HEK293 (cell line): ENCODE results near the gene MOB4.

ENCODE experiments used
- CTCF ChIA-PET: fragments of 350-600 bp; formaldehyde crosslinking; extraction: SDS; loops from one replicate; lab custom pipeline; 2021; ENCODE audit warnings: antibody characterized with exemption; lab: Yijun Ruan, JAX
- POLR2A ChIA-PET: fragments of 300-600 bp; formaldehyde crosslinking; extraction: SDS; loops from one replicate; lab custom pipeline; 2020; ENCODE audit warnings: antibody characterized with exemption, inconsistent platforms; lab: Yijun Ruan, JAX
- H3K27ac ChIP-seq: fragments of 200-500 bp; sonication (Bioruptor generic); 2 replicates; pipeline ENCODE4 v1.5.1; 2014; ENCODE audit warnings: low read depth, low read length, control low read depth, inconsistent platforms; ENCODE audit errors: extremely low read depth
- H3K36me3 ChIP-seq, 2 experiments: fragments of 200-500 bp in 1 of 2; sonication (Bioruptor generic) in 1 of 2; 1 replicate in 1 of 2; 2 replicates in 1 of 2; pipeline ENCODE4 v1.5.1; 2014 to 2017; ENCODE audit warnings: inconsistent platforms in 2 of 2, low read length in 2 of 2; ENCODE audit not compliant: control insufficient read depth in 2 of 2, insufficient read depth in 1 of 2
- H3K4me1 ChIP-seq: fragments of 200-500 bp; sonication (Bioruptor generic); 2 replicates; pipeline ENCODE4 v1.5.1; 2014; ENCODE audit warnings: mild to moderate bottlenecking, low read length, inconsistent platforms; ENCODE audit not compliant: control insufficient read depth, insufficient read depth
- H3K4me3 ChIP-seq: 2 replicates; pipeline ENCODE4 v1.5.1; 2011; ENCODE audit warnings: low read depth, mild to moderate bottlenecking, control low read depth, low read length, moderate library complexity
- H3K9me3 ChIP-seq: fragments of 200-500 bp; sonication (Bioruptor generic); 2 replicates; pipeline ENCODE4 v1.5.1; 2014; ENCODE audit warnings: low read depth, low read length, inconsistent platforms; ENCODE audit not compliant: control insufficient read depth, insufficient read depth
- IKZF3 ChIP-seq: fragments of 450-650 bp; IDR thresholded peaks from 2 replicates; pipeline ENCODE4 v1.5.0; 2018; ENCODE audit warnings: missing biosample characterization, mild to moderate bottlenecking, missing genetic modification characterization, moderate library complexity
- KLF9 ChIP-seq: fragments of 450-650 bp; formaldehyde crosslinking; IDR thresholded peaks from 2 replicates; pipeline ENCODE4 v1.5.1; 2016; ENCODE audit warnings: missing biosample characterization, missing genetic modification characterization, low read depth
- MZF1 ChIP-seq: fragments of 450-650 bp; formaldehyde crosslinking; IDR thresholded peaks from 2 replicates; pipeline ENCODE4 v1.5.1; 2017; ENCODE audit warnings: missing biosample characterization, missing genetic modification characterization, borderline replicate concordance
- PRDM4 ChIP-seq: fragments of 450-650 bp; formaldehyde crosslinking; IDR thresholded peaks from 2 replicates; pipeline ENCODE4 v1.5.1; 2017; ENCODE audit warnings: missing biosample characterization, missing genetic modification characterization
- SP3 ChIP-seq: fragments of 450-650 bp; formaldehyde crosslinking; IDR thresholded peaks from 2 replicates; pipeline ENCODE4 v1.5.1; 2016; ENCODE audit warnings: missing biosample characterization, missing genetic modification characterization
- ZBTB10 ChIP-seq: fragments of 450-650 bp; formaldehyde crosslinking; IDR thresholded peaks from 2 replicates; pipeline ENCODE4 v1.5.1; 2016; ENCODE audit warnings: missing biosample characterization, missing genetic modification characterization
- ZBTB21 ChIP-seq: fragments of 450-650 bp; formaldehyde crosslinking; IDR thresholded peaks from 2 replicates; pipeline ENCODE4 v1.5.1; 2017; ENCODE audit warnings: missing biosample characterization, missing genetic modification characterization
- ZNF132 ChIP-seq: fragments of 450-650 bp; formaldehyde crosslinking; IDR thresholded peaks from 2 replicates; pipeline ENCODE4 v1.5.1; 2017; ENCODE audit warnings: missing biosample characterization, missing genetic modification characterization, borderline replicate concordance
- ZNF140 ChIP-seq: fragments of 450-650 bp; formaldehyde crosslinking; IDR thresholded peaks from 2 replicates; pipeline ENCODE4 v1.5.1; 2016; ENCODE audit warnings: missing biosample characterization, missing genetic modification characterization
- ZNF184 ChIP-seq: fragments of 450-650 bp; IDR thresholded peaks from 2 replicates; pipeline ENCODE4 v1.5.1; 2018; ENCODE audit warnings: missing biosample characterization, mild to moderate bottlenecking, missing genetic modification characterization
- ZNF19 ChIP-seq: fragments of 450-650 bp; formaldehyde crosslinking; IDR thresholded peaks from 2 replicates; pipeline ENCODE4; 2016; ENCODE audit warnings: missing biosample characterization, missing genetic modification characterization, low read depth
- ZNF239 ChIP-seq: fragments of 450-650 bp; formaldehyde crosslinking; IDR thresholded peaks from 2 replicates; pipeline ENCODE4 v1.5.1; 2016; ENCODE audit warnings: missing biosample characterization, missing genetic modification characterization
- ZNF302 ChIP-seq: fragments of 450-650 bp; formaldehyde crosslinking; IDR thresholded peaks from 2 replicates; pipeline ENCODE4 v1.5.1; 2016; ENCODE audit warnings: missing biosample characterization, missing genetic modification characterization, low read depth
- ZNF561 ChIP-seq: fragments of 450-650 bp; IDR thresholded peaks from 2 replicates; pipeline ENCODE4 v1.5.1; 2018; ENCODE audit warnings: missing biosample characterization, missing genetic modification characterization, borderline replicate concordance
- TF ChIP-seq, protein P1 (sequence below): fragments of 450-650 bp; IDR thresholded peaks from 2 replicates; pipeline ENCODE4 v1.5.1; 2018; ENCODE audit warnings: missing biosample characterization, mild to moderate bottlenecking, missing genetic modification characterization
- TF ChIP-seq, protein P2 (sequence below): fragments of 450-650 bp; formaldehyde crosslinking; IDR thresholded peaks from 2 replicates; pipeline ENCODE4 v1.5.1; 2016; ENCODE audit warnings: missing biosample characterization, missing genetic modification characterization
- TF ChIP-seq, protein P3 (sequence below): fragments of 450-650 bp; formaldehyde crosslinking; IDR thresholded peaks from 2 replicates; pipeline ENCODE4 v1.5.1; 2017; ENCODE audit warnings: missing biosample characterization, mild to moderate bottlenecking, missing genetic modification characterization, moderate library complexity
- TF ChIP-seq, protein P4 (sequence below): fragments of 450-650 bp; formaldehyde crosslinking; IDR thresholded peaks from 2 replicates; pipeline ENCODE4; 2016; ENCODE audit warnings: missing biosample characterization, missing genetic modification characterization
- TF ChIP-seq, protein P5 (sequence below): fragments of 450-650 bp; formaldehyde crosslinking; IDR thresholded peaks from 2 replicates; pipeline ENCODE4 v1.5.1; 2017; ENCODE audit warnings: missing biosample characterization, missing genetic modification characterization
- TF ChIP-seq, protein P6 (sequence below): fragments of 450-650 bp; formaldehyde crosslinking; IDR thresholded peaks from 2 replicates; pipeline ENCODE4 v1.5.1; 2016; ENCODE audit warnings: missing biosample characterization, missing genetic modification characterization

Gene MOB4

GRCh38 chr2:197502201-197502600 is 13.7 kb upstream of the MOB4 start:
- Histone ChIP-seq H3K4me3 (no peak overlapping the region), H3K36me3 (peaks cover 27 to 59% of the 10 kb centered on the region in 2 experiments), H3K4me1 (0 out of 2 replicates have a peak, but pooled peaks cover 4% of the 10 kb centered on the region), H3K27ac (no peak overlapping the region), H3K9me3 (no peaks in the 10 kb centered on the region)
- POLR2A ChIA-PET, result interaction anchor here (5.4 kb wide), 1 partner anchor 12 kb away, joined by 85 read pairs; the partner anchor contains the start of gene MOB4
- CTCF ChIA-PET, result no interaction called here
- TF ChIP-seq, protein P1, sequence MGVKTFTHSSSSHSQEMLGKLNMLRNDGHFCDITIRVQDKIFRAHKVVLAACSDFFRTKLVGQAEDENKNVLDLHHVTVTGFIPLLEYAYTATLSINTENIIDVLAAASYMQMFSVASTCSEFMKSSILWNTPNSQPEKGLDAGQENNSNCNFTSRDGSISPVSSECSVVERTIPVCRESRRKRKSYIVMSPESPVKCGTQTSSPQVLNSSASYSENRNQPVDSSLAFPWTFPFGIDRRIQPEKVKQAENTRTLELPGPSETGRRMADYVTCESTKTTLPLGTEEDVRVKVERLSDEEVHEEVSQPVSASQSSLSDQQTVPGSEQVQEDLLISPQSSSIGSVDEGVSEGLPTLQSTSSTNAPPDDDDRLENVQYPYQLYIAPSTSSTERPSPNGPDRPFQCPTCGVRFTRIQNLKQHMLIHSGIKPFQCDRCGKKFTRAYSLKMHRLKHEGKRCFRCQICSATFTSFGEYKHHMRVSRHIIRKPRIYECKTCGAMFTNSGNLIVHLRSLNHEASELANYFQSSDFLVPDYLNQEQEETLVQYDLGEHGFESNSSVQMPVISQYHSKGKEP (tag by site-specific recombination), result no peak
- TF ChIP-seq ZNF302 (tag by site-specific recombination) (no peak), ZNF19 (tag by site-specific recombination) (no peak), KLF9 (tag by site-specific recombination) (no peak), PRDM4 (tag by site-specific recombination) (no peak), ZNF140 (tag by site-specific recombination) (no peak)
- TF ChIP-seq, protein P2, sequence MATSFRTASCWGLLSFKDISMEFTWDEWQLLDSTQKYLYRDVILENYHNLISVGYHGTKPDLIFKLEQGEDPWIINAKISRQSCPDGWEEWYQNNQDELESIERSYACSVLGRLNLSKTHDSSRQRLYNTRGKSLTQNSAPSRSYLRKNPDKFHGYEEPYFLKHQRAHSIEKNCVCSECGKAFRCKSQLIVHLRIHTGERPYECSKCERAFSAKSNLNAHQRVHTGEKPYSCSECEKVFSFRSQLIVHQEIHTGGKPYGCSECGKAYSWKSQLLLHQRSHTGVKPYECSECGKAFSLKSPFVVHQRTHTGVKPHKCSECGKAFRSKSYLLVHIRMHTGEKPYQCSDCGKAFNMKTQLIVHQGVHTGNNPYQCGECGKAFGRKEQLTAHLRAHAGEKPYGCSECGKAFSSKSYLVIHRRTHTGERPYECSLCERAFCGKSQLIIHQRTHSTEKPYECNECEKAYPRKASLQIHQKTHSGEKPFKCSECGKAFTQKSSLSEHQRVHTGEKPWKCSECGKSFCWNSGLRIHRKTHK (tag by site-specific recombination), result no peak
- TF ChIP-seq, protein P3, sequence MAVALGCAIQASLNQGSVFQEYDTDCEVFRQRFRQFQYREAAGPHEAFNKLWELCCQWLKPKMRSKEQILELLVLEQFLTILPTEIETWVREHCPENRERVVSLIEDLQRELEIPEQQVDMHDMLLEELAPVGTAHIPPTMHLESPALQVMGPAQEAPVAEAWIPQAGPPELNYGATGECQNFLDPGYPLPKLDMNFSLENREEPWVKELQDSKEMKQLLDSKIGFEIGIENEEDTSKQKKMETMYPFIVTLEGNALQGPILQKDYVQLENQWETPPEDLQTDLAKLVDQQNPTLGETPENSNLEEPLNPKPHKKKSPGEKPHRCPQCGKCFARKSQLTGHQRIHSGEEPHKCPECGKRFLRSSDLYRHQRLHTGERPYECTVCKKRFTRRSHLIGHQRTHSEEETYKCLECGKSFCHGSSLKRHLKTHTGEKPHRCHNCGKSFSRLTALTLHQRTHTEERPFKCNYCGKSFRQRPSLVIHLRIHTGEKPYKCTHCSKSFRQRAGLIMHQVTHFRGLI (tag by site-specific recombination), result no peak

DNA sequence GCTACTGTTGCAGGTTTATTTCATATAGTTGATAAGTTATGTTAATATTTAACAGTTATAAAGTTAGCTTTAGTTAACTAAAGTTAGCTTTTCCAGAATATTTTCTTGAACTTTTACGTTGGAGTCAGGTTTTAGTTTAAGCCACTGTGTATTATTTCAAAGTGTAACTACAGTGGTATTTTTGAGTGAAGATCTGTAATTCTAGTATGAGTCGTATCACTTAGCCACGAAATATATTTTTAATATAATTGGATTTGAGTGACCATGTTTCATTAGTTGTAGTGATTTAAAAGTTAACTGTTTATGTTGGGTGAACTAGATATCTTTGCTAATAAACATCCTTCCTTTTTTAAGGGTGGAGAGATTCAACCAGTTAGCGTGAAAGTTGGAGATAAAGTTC is 13.2 kb upstream of the MOB4 start:
- POLR2A ChIA-PET, result interaction anchor here (5.4 kb wide), 1 partner anchor 12 kb away, joined by 85 read pairs; the partner anchor contains the start of gene MOB4
- Histone ChIP-seq H3K4me3 (no peak overlapping the region), H3K9me3 (no peaks in the 10 kb centered on the region), H3K36me3 (peaks cover 24 to 54% of the 10 kb centered on the region in 2 experiments), H3K27ac (no peak overlapping the region), H3K4me1 (0 out of 2 replicates have a peak, but pooled peaks cover 4% of the 10 kb centered on the region)
- CTCF ChIA-PET, result no interaction called here
- TF ChIP-seq ZNF561 (no peak), ZBTB21 (tag by site-specific recombination) (no peak), ZNF132 (tag by site-specific recombination) (no peak), MZF1 (tag by site-specific recombination) (no peak), SP3 (tag by site-specific recombination) (no peak), ZNF239 (tag by site-specific recombination) (no peak), ZNF184 (no peak), IKZF3 (no peak), ZBTB10 (tag by site-specific recombination) (no peak)
- TF ChIP-seq, protein P4, sequence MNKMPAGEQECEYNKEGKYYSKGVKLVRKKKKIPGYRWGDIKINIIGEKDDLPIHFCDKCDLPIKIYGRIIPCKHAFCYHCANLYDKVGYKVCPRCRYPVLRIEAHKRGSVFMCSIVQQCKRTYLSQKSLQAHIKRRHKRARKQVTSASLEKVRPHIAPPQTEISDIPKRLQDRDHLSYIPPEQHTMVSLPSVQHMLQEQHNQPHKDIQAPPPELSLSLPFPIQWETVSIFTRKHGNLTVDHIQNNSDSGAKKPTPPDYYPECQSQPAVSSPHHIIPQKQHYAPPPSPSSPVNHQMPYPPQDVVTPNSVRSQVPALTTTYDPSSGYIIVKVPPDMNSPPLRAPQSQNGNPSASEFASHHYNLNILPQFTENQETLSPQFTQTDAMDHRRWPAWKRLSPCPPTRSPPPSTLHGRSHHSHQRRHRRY (tag by site-specific recombination), result no peak
- TF ChIP-seq, protein P5, sequence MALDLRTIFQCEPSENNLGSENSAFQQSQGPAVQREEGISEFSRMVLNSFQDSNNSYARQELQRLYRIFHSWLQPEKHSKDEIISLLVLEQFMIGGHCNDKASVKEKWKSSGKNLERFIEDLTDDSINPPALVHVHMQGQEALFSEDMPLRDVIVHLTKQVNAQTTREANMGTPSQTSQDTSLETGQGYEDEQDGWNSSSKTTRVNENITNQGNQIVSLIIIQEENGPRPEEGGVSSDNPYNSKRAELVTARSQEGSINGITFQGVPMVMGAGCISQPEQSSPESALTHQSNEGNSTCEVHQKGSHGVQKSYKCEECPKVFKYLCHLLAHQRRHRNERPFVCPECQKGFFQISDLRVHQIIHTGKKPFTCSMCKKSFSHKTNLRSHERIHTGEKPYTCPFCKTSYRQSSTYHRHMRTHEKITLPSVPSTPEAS (tag by site-specific recombination), result no peak
- TF ChIP-seq, protein P6, sequence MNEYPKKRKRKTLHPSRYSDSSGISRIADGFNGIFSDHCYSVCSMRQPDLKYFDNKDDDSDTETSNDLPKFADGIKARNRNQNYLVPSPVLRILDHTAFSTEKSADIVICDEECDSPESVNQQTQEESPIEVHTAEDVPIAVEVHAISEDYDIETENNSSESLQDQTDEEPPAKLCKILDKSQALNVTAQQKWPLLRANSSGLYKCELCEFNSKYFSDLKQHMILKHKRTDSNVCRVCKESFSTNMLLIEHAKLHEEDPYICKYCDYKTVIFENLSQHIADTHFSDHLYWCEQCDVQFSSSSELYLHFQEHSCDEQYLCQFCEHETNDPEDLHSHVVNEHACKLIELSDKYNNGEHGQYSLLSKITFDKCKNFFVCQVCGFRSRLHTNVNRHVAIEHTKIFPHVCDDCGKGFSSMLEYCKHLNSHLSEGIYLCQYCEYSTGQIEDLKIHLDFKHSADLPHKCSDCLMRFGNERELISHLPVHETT (tag by site-specific recombination), result no peak
